Tibial nerve (tissue), 4 donors: Measurements from ENCODE around the gene ADD3.

Experiments
- EP300 ChIP-seq, 2 donors: sonication (generic); formaldehyde crosslinking; IDR thresholded peaks; one replicate each; pipeline ENCODE4 v1.6.1; 2017; ENCODE audit warnings: antibody characterized with exemption in 2 of 2, mild to moderate bottlenecking in 1 of 2
- POLR2A ChIP-seq, 2 donors: fragments of 450-650 bp; IDR thresholded peaks; one replicate each; pipeline ENCODE4 v1.6.1; 2017; ENCODE audit warnings: antibody characterized with exemption in 2 of 2, mild to moderate bottlenecking in 2 of 2, moderate library complexity in 2 of 2
- TF ChIP-seq, protein P1 (sequence below), 5 experiments: fragments of 200-600 bp in 3 of 5; fragments of 450-650 bp in 2 of 5; sonication (generic) in 3 of 5; IDR thresholded peaks; one replicate each; pipeline ENCODE4 v1.5.1; 2016 to 2019; ENCODE audit warnings: antibody characterized with exemption in 5 of 5, mild to moderate bottlenecking in 3 of 5, moderate library complexity in 2 of 5

DNA sequence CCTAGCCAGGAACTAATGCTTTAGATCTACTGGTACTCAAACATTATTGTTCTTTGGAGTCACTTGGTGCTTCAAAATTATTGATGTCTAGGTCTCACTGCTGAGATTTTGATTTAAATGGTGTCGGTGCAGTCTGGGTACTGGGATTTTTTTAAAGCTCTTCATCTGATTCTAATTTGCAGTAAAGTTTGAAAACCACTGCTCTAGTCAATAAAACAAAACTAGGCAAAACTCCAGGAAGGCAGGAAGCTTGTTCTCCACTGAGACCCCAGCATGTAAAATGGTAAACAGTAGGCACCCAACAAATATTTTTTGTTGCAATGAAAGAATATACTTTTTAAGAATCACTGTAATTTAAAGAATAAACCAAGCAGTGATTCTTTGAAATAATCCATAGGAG, 49.7 kb downstream of the ADD3 start:
- TF ChIP-seq, protein P1, sequence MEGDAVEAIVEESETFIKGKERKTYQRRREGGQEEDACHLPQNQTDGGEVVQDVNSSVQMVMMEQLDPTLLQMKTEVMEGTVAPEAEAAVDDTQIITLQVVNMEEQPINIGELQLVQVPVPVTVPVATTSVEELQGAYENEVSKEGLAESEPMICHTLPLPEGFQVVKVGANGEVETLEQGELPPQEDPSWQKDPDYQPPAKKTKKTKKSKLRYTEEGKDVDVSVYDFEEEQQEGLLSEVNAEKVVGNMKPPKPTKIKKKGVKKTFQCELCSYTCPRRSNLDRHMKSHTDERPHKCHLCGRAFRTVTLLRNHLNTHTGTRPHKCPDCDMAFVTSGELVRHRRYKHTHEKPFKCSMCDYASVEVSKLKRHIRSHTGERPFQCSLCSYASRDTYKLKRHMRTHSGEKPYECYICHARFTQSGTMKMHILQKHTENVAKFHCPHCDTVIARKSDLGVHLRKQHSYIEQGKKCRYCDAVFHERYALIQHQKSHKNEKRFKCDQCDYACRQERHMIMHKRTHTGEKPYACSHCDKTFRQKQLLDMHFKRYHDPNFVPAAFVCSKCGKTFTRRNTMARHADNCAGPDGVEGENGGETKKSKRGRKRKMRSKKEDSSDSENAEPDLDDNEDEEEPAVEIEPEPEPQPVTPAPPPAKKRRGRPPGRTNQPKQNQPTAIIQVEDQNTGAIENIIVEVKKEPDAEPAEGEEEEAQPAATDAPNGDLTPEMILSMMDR (IDR thresholded peaks at IDR 0.05) = no peak
- no peak for TF ChIP-seq POLR2A (IDR thresholded peaks at IDR 0.05)
- TF ChIP-seq EP300 (IDR thresholded peaks at IDR 0.05) = no peak
